HG03108 (cell line): ENCODE results near the gene VPS13D.
"Not testable (repeated sequence)": the region's sequence is repeated elsewhere in the genome, so short reads cannot be mapped to it uniquely, and the experiment has no call there.

Source experiments
- ATAC-seq: cut with Tn5 transposase; IDR thresholded peaks from one replicate; pipeline ENCODE4 v1.9.1; 2021; ENCODE audit warnings: moderate library complexity; ENCODE audit not compliant: unreplicated experiment

VPS13D gene

DNA sequence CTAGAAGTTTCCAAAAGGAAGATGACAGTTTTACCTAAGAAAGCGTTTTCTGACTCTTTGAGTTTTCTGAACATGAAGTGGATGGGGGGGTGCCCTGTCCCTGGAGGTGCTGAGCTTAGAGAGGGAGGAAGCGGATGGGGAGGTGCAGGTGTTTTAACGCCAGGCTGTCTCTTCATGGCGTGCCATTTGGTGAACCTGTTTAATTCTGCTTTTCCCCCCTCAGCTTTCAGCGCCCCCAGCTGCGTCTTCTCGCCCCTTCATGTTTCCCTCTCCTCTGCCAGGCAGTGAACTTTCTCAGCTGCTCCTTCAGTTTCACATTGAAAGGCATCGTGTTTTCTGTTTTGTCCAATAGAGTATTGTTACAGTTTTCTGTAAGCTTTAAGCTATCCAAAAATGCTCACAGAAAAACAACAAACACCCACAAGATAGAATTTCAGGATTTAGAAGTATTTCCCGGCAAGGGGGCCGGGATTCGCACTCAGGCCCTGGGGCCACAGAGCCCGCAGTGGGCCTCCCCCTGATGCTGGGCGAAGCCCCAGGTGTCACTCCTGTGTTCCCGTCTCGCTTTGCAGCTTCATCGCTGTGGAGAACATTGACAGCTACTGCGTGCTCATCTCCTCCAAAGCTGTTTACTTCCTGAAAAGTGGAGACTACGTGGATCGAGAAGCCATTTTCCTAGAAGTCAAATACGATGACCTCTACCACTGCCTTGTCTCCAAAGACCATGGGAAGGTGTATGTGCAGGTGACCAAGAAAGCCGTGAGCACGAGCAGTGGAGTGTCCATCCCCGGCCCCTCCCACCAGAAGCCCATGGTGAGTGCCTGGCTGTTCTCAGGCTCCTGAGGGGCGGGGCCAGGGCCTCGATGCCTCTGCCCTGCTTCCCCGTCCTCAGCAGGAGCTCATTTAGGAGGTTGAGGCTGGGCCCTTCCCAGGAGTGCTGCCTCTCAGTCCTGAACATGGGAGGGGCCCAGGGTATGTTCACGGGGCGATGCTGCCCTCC is 276.8 kb downstream of the VPS13D start:
- ATAC-seq: no peak

DNA sequence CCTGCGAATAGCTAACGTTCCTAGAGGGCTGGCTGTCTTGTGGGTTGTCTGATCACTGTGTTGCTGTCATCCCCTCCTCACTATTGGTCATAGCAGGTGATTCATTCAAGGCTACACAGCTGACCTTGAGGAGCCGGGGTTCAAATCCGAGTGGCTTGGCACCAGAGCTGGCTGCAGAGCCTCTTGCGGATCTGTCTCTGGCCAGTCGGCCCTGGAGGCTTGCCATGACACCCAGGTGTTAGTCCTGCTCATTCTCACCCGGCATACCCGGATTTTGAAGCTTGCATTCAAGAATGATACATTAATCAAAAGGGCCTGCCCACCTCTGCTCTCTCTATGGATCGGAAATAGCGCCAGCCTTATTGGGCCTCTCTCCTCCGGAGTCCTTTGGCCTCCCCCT is 277.8 kb downstream of the VPS13D start:
- ATAC-seq: no peak

DNA sequence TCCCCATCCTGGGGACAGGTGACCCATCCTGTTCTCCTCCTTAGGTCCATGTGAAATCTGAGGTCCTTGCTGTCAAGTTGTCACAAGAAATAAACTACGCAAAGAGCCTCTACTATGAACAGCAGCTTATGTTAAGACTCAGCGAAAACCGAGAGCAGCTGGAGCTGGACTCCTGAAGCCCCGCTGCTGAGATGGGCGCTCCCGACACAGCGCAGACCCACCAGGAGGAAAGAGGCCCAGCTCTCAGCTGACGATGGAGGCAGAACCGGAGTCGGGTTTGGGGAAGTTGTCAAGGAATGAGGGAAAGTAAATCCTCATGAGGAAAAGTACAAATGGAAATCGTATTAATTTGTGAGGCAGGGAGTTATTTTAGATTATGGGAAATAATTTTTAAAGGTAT is 279.0 kb downstream of the VPS13D start:
- no peak for ATAC-seq

DNA sequence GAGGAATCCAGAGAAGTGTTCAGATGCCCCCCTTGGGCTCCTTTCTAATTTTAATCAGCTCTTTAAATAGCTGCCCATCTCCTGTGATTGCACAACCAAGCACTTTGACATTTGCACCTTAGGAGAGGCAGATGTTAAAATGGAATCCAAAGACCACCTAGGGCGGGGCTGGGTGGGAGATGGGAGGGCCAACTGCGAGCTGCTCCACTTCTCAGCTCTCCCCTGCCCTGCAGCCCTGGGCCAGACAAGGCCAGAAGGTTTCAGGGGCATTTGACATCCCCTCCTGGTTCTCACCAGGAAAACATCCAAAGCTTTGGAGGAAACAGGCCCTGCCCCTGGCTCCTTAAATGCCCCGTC is 281.3 kb downstream of the VPS13D start:
- no peak for ATAC-seq

DNA sequence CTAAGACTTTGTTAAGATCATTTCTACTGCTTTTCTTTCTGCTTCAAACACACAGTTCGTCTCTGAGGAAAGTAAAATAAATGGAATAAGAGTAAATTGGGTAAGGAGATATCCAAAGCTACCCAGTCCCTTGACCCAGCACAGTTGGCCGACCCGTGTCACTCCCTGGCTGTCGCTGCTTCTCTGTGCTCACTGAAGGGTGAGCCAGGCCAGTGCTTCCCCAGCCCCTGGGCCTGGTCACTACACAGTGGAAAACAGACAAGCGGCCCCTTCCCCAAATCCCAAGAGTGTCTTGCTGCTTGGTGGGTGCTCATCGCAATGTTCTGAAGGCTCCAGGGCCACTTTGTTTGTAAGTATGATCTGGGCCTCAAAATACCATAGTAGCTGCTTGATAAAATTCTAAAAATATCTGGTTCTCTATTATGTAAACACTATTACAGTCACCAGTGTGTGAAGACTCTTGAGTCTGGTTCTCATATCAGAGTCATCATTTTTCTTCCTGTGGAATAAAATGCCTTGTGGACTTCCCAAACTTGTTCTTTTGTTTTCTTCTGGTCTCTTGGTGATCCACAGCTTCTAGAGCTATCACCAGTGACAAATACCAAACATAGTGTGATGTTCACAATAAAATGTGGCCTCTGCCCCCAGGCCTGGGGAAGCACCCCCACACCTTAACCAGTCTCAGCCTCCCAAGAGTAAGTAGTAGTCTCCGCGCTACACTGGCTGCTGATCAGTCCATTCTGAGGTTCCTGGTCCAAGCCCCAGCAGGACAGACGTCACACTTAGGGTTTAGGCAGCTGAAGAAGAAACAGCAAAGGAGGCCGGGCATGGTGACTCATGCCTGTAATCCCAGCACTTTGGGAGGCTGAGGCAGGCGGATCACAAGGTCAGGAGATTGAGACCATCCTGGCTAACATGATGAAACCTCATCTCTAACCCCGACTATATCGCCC is 282.0 kb downstream of the VPS13D start:
- ATAC-seq: no peak

DNA sequence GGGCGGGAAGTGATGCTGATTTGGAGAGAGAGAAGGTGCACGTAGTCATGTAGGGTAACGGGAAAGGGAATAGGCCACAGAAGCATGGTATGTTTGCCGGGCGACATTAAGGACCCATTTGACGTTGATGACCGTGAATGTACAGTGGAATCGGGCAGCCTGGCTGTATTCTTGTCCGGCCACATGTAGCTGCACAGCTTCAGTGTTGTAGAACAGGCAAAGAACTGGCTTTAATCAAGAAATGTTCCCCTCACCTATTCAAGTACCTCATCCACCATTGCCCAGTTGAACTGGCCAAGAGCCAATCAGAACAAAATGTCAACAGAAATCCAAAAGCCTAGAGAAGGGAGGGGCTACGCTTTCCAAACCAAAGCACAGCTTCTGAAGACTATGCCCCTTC is 283.4 kb downstream of the VPS13D start:
- no peak for ATAC-seq

DNA sequence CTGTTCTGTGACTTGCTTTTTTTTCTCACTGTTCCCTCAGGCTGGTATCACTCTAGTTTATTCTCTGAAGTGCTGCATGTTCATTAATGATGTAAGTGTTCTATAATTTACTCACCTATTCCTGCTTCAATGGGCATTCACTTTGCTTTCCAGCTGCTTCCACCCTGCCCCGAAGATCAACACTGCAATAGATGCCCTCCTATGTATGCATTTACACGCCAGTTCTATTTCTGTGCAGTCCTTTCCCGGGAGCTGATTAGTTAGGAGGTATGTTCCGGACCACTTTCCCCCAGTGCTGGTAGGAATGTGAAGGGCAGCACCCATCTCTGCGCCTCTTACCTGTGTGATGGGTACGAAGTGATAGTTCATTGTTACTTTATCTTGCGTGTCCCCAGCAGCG is 284.8 kb downstream of the VPS13D start:
- no peak for ATAC-seq

DNA sequence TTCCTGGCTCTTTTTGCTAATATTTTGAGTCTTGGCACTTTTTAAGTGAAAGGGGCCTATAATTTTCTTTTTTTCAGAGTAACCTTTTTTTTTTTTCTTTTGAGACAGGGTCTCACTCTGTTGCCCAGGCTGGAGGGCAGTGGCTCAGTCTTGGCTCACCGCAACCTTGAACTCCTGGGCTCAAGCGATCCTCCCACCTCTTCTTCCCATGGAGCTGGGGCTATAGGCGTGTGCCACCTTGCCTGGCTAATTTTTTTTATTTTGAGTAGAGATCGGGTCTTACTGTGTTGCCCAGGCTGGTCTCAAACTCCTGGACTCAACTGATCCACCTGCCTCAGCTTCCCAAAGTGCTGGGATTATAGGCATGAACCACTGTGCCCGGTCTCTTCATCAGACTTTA is 285.4 kb downstream of the VPS13D start:
- no peak for ATAC-seq

DNA sequence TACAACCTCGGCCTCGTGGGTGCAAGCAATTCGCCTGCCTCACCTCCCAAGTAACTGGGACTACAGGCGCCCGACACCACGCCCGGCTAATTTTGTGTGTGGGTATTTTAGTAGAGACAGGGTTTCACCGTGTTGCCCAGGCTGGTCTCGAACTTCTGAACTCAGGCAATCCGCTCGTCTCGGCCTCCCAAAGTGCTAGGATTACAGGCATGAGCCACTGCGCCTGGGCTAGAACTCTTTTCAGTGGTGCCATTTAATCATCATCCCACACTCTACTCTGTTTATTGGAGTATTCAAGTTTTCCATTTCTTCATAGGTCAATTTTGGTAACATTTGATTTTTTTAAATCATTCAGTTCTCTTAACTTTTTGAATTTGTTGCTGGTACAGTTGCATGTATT is 286.9 kb downstream of the VPS13D start:
- ATAC-seq: no peak

DNA sequence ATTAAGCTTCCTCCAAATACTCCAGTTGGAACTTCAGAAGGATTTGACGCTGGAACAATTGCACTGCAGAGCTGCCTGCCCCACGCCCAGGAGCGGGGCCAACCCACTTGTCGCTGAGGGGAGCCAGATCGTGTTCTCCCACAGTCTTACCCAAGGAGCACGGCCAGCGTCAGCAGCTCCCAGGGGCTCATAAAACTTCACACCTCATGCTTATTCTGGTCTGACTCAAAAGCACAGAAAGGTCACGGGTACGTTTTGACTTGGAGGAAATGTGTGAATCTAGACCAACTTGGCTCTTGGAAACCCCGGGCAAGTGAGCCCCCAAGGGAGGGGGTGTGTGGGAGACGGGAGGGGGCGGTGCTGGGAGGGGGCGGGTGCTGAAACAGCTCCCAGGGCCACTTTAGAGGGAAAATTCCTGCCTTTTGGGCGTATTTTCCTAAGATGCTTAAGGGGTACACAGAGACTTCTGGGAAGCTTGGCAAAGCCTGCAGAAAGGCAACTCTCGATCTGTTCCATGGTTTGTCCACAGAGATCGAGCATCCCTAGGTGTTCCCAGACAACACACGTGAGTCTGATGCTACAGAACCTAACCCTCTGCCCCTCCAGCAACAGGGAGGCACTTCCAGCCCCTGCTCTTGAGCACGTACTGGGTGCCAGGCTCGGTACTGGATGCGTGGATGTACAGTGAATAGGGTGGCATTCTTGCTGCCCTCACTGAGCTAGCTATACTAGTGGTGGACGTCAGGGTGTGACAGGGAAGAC is 289.3 kb downstream of the VPS13D start:
- no peak for ATAC-seq

DNA sequence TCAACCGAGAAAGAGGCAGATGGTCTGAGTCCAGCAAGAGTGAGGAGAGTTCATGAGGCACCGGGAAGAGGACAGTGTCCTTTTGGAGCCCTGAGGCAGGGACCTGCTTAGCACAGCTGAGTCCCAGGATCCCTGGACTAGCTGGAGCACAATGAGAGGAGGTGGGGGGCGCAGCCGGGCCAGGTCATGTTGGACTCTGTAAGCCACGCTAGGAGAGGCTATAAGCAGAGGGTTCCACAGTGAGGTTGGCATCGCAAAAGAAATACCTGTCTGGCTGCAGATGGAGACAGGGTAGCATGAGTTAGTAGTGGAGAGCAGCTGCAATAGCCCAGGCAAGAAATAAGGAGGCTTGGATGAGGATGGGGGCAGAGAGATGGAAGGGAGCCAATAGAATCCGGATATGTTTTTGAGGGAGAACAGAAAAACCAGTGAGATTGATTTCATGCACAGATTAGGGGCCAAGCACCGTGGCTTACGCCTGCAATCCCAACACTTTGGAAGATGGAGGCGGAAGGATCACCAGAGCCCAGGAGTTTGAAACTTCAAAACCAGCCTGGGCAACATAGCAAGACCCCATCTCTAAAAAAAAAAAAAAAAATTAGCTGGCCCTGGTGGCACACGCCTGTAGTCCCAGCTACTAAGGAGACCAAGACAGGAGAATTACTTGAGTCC is 290.0 kb downstream of the VPS13D start:
- ATAC-seq: no peak

DNA sequence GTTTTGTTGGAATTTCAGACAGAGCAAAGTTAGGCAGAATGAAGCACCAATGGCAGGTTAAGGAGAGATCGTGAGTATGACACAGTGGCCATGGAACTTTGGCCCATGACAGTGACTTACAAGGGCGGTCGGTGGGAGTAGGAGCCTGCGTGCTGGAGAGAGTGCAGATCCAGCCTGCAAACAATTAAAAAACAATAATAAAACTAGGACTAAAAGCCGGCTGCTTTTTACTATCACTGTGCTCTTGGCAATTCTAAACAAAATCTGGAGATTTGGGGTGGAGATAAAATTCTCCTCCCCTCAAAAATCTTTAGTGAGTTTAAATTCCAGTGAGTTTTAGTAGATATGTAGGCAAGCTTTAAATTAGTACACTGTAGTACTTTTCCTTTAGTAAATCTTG is 291.3 kb downstream of the VPS13D start:
- no peak for ATAC-seq

DNA sequence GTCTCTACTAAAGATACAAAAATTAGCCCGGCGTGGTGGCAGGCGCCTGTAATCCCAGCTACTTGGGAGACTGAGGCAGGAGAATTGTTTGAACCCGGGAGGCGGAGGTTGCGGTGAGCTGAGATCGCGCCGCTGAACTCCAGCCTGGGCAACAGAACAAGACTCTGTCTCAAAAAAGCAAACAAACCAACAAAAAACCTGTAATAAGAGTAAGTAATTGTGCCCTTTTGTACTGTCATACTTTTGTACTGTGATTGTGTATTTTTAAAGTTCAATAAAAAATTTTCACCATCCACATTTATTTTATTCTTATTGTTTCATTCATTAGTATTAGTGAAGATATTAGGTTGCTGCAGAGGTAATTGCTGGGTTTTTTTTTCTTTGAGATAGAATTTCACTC is 292.9 kb downstream of the VPS13D start:
- ATAC-seq: not testable (repeated sequence)

DNA sequence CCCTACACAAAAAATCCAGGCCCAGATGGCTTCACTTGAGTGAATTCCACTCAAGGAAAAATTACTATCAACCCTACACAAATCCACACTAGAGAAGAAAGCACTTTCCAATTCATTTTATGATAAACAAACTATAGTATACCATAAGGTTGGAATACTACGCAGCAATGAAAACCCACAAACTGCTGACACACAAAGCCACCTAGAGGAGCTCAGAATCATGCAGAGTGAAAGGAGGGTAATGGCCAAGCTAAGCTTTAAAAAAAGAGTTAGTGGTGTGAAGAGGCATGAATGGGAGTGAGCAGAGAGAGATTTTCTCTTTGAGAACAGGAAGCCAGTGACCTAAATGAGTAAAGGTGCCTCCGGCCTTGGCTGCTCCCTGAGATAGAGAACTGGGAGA is 294.4 kb downstream of the VPS13D start:
- no peak for ATAC-seq

DNA sequence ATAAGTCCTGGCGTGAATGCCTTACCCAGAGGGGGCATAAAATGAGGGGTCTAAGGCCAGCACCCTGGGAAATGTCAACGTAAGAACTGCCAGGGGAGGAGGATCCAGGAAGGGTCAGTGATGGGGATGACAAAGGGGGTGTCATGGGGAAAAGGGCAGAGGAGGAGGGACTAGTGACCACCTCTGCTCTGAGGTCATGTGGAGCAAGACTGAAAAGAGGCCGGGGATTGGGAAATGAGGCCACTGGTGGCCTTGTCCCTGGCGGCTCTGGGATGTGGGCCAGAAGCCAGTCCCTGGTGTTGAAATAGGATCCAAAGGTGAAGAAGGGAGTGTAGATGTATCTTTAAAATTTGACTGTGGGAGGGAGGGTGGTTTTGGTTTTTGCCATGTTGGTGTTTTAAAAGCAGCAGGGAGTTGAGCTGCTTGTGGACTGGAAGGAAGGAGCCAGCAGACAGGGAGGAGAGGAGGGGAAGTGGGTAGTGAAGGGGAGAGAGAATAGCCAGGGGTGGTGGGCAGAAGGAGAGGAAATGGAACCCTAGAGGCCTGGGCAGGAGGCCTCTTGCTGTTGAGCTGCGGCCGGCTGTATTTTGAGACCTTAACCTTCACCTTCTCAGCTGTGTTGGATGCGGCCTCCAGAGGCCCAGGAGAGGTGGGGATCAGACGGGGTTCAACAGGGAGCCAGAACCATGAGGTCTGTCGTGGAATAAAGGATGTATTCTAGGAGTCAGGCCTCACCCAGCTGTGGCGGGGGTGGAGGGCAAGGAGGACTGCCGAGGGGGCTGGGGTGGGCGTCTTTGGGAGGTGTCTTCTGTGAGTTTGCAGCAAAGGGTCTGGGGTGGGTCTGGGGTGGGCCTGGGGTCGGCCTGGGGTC is 295.7 kb downstream of the VPS13D start:
- no peak for ATAC-seq

DNA sequence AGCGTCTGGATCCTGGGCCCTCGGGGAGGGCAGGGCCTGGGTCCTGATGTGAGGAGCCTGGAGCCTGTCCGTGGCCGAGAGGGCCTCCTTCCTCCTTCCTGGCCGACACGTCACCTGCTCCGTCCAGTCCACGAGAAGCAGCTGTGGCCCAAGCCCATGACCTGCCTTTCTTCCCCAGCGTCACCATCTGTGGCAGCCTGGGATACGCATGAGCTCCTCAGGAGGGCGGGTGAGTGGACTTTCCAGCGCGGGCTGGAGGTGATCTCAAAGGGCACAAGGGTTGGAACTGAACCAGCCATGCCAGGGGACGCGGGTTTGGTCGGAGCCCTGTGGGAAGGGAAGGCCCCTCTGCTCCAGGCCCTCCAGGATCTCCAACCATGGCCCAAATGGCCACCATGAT is 297.7 kb downstream of the VPS13D start:
- ATAC-seq: no peak

DNA sequence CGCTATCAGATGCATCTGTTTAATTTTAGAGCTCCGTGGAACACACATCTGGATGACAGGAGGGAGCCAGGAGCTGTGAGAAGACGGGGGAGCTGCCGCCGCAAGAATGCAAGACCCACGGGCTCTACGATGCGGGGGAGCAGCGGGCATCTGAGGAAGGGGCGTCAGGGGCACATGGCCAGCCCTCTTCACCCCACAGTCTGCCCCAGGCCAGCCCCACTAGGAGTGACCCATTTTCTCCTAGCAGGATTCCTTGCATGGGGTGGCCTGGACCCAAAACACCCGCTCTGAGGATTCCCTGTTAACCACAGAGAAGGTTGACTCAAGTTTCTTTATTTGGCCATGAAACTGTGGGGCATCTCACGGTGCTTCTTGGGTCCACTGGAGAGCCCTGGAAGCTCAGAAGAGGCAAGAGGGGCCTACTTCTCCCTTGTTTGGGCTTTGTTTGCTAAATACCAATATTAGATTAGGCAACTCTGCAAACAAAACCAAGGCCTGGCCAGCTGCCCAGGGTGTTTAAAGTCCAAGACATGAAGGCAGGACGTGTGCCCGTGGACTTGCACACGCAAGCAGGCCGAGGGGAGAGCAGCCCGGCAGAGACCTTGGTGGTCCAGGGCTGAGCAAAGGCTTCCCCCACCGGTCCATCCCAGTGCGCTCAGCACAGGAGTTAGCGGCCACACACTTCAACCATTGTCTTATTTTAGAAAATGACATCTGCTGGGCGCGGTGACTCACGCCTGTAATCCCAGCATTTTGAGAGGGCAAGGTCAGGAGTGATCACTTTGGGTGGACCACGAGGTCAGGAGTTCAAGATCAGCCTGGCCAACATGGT is 298.4 kb downstream of the VPS13D start:
- no peak for ATAC-seq

DNA sequence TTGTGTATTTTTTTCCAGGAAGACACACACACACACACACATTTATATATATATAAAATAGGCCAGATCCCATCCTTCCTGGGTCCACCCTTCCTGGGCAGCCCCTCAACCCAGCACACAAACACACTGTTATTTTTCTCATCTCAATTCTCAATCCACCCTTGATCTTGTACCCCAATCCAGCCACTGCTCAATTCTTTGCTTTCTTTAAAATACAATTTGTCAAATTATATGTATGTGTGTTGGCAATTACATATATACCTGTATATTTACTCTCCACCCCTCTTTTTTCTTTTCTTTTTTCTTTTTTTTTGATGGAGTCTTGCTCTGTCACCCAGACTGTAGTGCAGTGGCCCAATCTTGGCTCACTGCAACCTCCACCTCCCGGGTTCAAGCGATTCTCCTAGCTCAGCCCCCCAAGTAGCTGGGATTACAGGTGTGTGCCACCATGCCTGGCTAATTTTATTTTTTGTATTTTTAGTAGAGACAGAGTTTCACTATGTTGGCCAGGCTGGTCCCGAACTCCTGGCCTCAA is 299.9 kb downstream of the VPS13D start:
- ATAC-seq: no peak
